Skin of body (tissue), 3 donors: ENCODE data around the gene ALLC. TPM values are rescaled to one million over a fixed set of nuclear protein-coding genes. Genes with fewer than 3 reads are reported as not detected.

Experiments used
- DNase-seq: peaks from one replicate; lab custom pipeline; 2025; lab: John Stamatoyannopoulos, UW
- small RNA-seq: library from RNA; depleted of rRNA; stranded (forward); fragments of <200 nt; gene quantifications from one replicate; pipeline ENCODE3, GENCODE V24; 2014; ENCODE audit warnings: low replicate concordance
- total RNA-seq: library from RNA; depleted of rRNA; stranded (reverse); fragments of >200 nt; gene quantifications from one replicate; pipeline ENCODE4 v1.2.3, GENCODE V29; 2014

The ALLC gene
- total RNA-seq, 1 donor from 2014 or later, result not detected

GRCh38 chr2:3747032-3747654 lies 89.1 kb downstream of the ALLC start:
- DNase-seq, result no peak

- no peak for DNase-seq
Observed at GRCh38 chr2:3747826-3748225, 89.8 kb downstream of the ALLC start.

GRCh38 chr2:3749201-3749600 lies 91.2 kb downstream of the ALLC start:
- no peak for DNase-seq

GRCh38 chr2:3751251-3751650 lies 93.3 kb downstream of the ALLC start:
- DNase-seq, result no peak

- DNase-seq, result no peak
Observed at GRCh38 chr2:3751806-3752205, 93.8 kb downstream of the ALLC start.

Small RNA genes lying within 50 kb of the gene (small RNA-seq; reads per million reads assigned to genes)
- not detected for gene TMSB4XP2

Other genes with a start within 250 kb of the ALLC start
- gene ADI1, start 138.7 kb upstream of the ALLC start, total RNA-seq, result 21.8 TPM
- gene RNASEH1, start 99.9 kb upstream of the ALLC start, total RNA-seq, result 14.0 TPM
- 1,884 TPM for gene RPS7, start 82.9 kb upstream of the ALLC start, total RNA-seq
- not detected for gene COLEC11, start 63.1 kb upstream of the ALLC start, total RNA-seq
- 0.20 TPM for gene DCDC2C, start 45.4 kb downstream of the ALLC start, total RNA-seq